GM12878 (cell line): ENCODE data around the gene ZNF568. TPM values are rescaled to one million over a fixed set of nuclear protein-coding genes. Genes with fewer than 3 reads are reported as not detected.

Source experiments
- ATAC-seq: fragments of 200-7000 bp; cut with Tn5 transposase; 3 replicates; pipeline ENCODE4 v1.9.1; 2020; ENCODE audit warnings: mild to moderate bottlenecking, moderate library complexity
- BruUV-seq: library from RNA; stranded (reverse); fragments of 400-500 nt; replicated peaks from 2 replicates; lab custom pipeline; 2021; lab: Mats Ljungman, UMichigan
- CTCF ChIA-PET: fragments of 300-600 bp; sonication (Branson Sonifier 250); formaldehyde crosslinking; extraction: SDS; loops from one replicate; lab custom pipeline; 2021; ENCODE audit warnings: inconsistent platforms; lab: Yijun Ruan, JAX
- POLR2A ChIA-PET: fragments of 350-600 bp; formaldehyde crosslinking; extraction: SDS; loops from one replicate; lab custom pipeline; 2021; ENCODE audit warnings: inconsistent platforms; lab: Charles Lee
- RAD21 ChIA-PET: fragments of 300-600 bp; sonication (Branson Sonifier 250); formaldehyde crosslinking; loops from one replicate; lab custom pipeline; 2023; ENCODE audit warnings: antibody characterized with exemption; ENCODE audit not compliant: unreplicated experiment; lab: Charles Lee
- SMC1A ChIA-PET: fragments of 300-600 bp; sonication (Branson Sonifier 250); formaldehyde crosslinking; loops from one replicate; lab custom pipeline; 2023; ENCODE audit not compliant: unreplicated experiment, uncharacterized antibody; lab: Charles Lee
- DNase-seq: peaks from one replicate; pipeline ENCODE4 v3.0.0-alpha.2; 2011; ENCODE audit warnings: low read depth, low spot score
- FAIRE-seq: peaks from 3 replicates; lab custom pipeline; 2011; peaks lifted over from hg19 to GRCh38; lab: Jason Lieb, UNC
- H2AFZ ChIP-seq: 2 replicates; pipeline ENCODE4 v1.6.0; 2011; ENCODE audit warnings: low read depth, low read length, control low read depth; ENCODE audit not compliant: control insufficient read depth
- H3K27ac ChIP-seq: 2 replicates; pipeline ENCODE4 v1.5.1; 2011; ENCODE audit warnings: control low read depth; ENCODE audit not compliant: control insufficient read depth, insufficient read depth
- H3K27me3 ChIP-seq, 2 experiments: replicated peaks in 1 of 2; 2 replicates each; pipeline versions ENCODE4 v1.6.0 to v1.6.1; 2011; ENCODE audit warnings: low read length in 1 of 2; ENCODE audit not compliant: control insufficient read depth in 2 of 2, insufficient read depth in 2 of 2
- H3K36me3 ChIP-seq, 2 experiments: 2 replicates each; pipeline ENCODE4 v1.5.1; 2011; ENCODE audit warnings: low read length in 1 of 2; ENCODE audit not compliant: control insufficient read depth in 2 of 2, insufficient read depth in 2 of 2
- H3K4me1 ChIP-seq: 2 replicates; pipeline ENCODE4 v1.6.1; 2011; ENCODE audit warnings: mild to moderate bottlenecking, low read length, moderate library complexity, mixed read lengths; ENCODE audit not compliant: control insufficient read depth, insufficient read depth
- H3K4me2 ChIP-seq: 2 replicates; pipeline ENCODE4 v1.6.0; 2011; ENCODE audit warnings: control low read depth; ENCODE audit not compliant: control insufficient read depth, insufficient read depth
- H3K4me3 ChIP-seq: fragments of 200-600 bp; sonication (generic); 2 replicates; pipeline ENCODE4 v1.5.1; 2016
- H3K79me2 ChIP-seq: 2 replicates; pipeline ENCODE4 v1.6.0; 2011; ENCODE audit warnings: low read length; ENCODE audit not compliant: control insufficient read depth, insufficient read depth
- H3K9ac ChIP-seq: 2 replicates; pipeline ENCODE4 v1.8.0; 2011; ENCODE audit warnings: low read length, control low read depth, mixed read lengths; ENCODE audit not compliant: control insufficient read depth, insufficient read depth
- H3K9me3 ChIP-seq: replicated peaks from 3 replicates; pipeline ENCODE4 v1.5.1; 2011; ENCODE audit warnings: mild to moderate bottlenecking, low read length; ENCODE audit not compliant: control insufficient read depth, insufficient read depth
- H4K20me1 ChIP-seq: 2 replicates; pipeline ENCODE4 v1.6.0; 2011; ENCODE audit not compliant: control insufficient read depth, insufficient read depth
- FOXM1 ChIP-seq: IDR thresholded peaks from 2 replicates; pipeline ENCODE4 v1.6.1; 2012; ENCODE audit warnings: low read depth, mild to moderate bottlenecking, inconsistent platforms, low read length, moderate library complexity
- HDAC2 ChIP-seq: fragments of 200-600 bp; sonication (generic); IDR thresholded peaks from 2 replicates; pipeline ENCODE4 v1.6.1; 2017
- IKZF1 ChIP-seq: fragments of 450-650 bp; conservative IDR thresholded peaks from 2 replicates; pipeline ENCODE4 v1.6.1; 2017; ENCODE audit warnings: antibody characterized with exemption, mild to moderate bottlenecking
- RB1 ChIP-seq: fragments of 450-650 bp; formaldehyde crosslinking; IDR thresholded peaks from 2 replicates; pipeline ENCODE4 v1.6.1; 2017; ENCODE audit warnings: mild to moderate bottlenecking, borderline replicate concordance
- TAF1 ChIP-seq: IDR thresholded peaks from 2 replicates; pipeline ENCODE4 v1.6.1; 2011; ENCODE audit warnings: mild to moderate bottlenecking, low read depth, low read length, borderline replicate concordance
- ZZZ3 ChIP-seq: IDR thresholded peaks from 2 replicates; pipeline ENCODE4 v1.6.1; 2011; ENCODE audit warnings: low read depth; ENCODE audit not compliant: control insufficient read depth, insufficient read length
- WGBS: methylation state at CpG from one replicate; pipeline ENCODE4 v1.1.6; 2016; ENCODE audit warnings: low lambda C conversion rate; ENCODE audit not compliant: insufficient replicate concordance, insufficient coverage; ENCODE audit errors: missing lambda C conversion rate; 5-methylcytosine and 5-hydroxymethylcytosine counted together
- in situ Hi-C: fragments of 300-500 bp; cut with MboI; formaldehyde crosslinking; loops from 9 replicates; pipeline ENCODE4 v1.14.3; 2018; ENCODE audit warnings: mixed read lengths
- intact Hi-C: fragments of 100-400 bp; cut with micrococcal nuclease; formaldehyde crosslinking; loops from one replicate; pipeline ENCODE4 v1.14.2; 2022; ENCODE audit not compliant: unreplicated experiment
- polyA plus RNA-seq, 11 experiments: library from polyadenylated mRNA; depleted of rRNA in 4 of 11; unstranded in 6 of 11; stranded (reverse) in 5 of 11; fragments of >200 nt; fragmentation: Nextera tagmentation in 4 of 11; fragmentation: Illumina TruSeq in 1 of 11; extraction: Ambion mirVana in 4 of 11; extraction: Trizol in 1 of 11; gene quantifications; 1 replicate in 1 of 11; 2 replicates in 10 of 11; pipeline versions ENCODE4 v1.2.1 to v1.2.3, GENCODE V29; 2011 to 2016; ENCODE audit warnings: inconsistent platforms in 2 of 11, missing spikeins in 2 of 11, low read depth in 1 of 11
- total RNA-seq, 4 experiments: library from RNA; depleted of rRNA in 3 of 4; stranded (reverse); fragments of >200 nt in 3 of 4; fragmentation: Illumina TruSeq in 1 of 4; extraction: Trizol in 1 of 4; gene quantifications; 2 replicates each; pipeline versions ENCODE4 v1.2.1 to v1.2.3, GENCODE V29; 2013 to 2021
- TF ChIP-seq, protein P1 (sequence below): fragments of 450-650 bp; IDR thresholded peaks from 2 replicates; pipeline ENCODE4 v1.6.1; 2017; ENCODE audit warnings: mild to moderate bottlenecking, moderate library complexity

ZNF568 gene
- total and polyA plus RNA-seq, 10 of the 15 experiments (the other 5 are each of a cell fraction or from before 2014, with no cell fraction given), result 0.16 to 0.77 (median 0.27) TPM

DNA sequence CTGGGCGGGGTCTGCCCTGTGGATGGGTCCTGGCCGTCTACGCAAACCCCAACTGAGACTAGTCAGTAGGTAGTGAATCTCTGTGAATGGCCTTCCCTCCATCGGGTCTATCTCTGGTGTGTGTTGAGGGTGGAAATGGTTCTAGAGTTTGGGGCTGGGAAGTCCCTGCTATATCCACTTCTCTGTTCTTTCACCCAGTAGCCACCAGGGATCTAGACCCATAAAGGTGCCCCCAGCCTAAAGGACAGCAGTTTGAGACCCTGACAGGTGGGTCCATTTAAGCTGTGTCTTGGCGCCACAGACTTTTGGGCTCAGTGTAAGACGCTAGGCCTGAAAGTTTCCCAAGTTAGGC is 57.7 kb downstream of the ZNF568 start:
- ChIA-PET POLR2A (no interaction called here), CTCF (no interaction called here), SMC1A (no interaction called here), RAD21 (no interaction called here)
- WGBS, result 48% methylated on average over 6 of the region's 6 CpGs
- no peaks in the 10 kb centered on the region for H3K4me1 ChIP-seq
- H2AFZ ChIP-seq, result no peak overlapping the region; the same call in 1 of the 2 replicates
- no TSS peak for BruUV-seq
- in situ Hi-C loops (no loop called here), intact Hi-C loops (no loop called here)
- no peak overlapping the region for H3K27ac ChIP-seq
- TF ChIP-seq FOXM1 (no peak), RB1 (no peak), TAF1 (no peak), ZZZ3 (no peak), HDAC2 (no peak), IKZF1 (no peak)
- TF ChIP-seq, protein P1, sequence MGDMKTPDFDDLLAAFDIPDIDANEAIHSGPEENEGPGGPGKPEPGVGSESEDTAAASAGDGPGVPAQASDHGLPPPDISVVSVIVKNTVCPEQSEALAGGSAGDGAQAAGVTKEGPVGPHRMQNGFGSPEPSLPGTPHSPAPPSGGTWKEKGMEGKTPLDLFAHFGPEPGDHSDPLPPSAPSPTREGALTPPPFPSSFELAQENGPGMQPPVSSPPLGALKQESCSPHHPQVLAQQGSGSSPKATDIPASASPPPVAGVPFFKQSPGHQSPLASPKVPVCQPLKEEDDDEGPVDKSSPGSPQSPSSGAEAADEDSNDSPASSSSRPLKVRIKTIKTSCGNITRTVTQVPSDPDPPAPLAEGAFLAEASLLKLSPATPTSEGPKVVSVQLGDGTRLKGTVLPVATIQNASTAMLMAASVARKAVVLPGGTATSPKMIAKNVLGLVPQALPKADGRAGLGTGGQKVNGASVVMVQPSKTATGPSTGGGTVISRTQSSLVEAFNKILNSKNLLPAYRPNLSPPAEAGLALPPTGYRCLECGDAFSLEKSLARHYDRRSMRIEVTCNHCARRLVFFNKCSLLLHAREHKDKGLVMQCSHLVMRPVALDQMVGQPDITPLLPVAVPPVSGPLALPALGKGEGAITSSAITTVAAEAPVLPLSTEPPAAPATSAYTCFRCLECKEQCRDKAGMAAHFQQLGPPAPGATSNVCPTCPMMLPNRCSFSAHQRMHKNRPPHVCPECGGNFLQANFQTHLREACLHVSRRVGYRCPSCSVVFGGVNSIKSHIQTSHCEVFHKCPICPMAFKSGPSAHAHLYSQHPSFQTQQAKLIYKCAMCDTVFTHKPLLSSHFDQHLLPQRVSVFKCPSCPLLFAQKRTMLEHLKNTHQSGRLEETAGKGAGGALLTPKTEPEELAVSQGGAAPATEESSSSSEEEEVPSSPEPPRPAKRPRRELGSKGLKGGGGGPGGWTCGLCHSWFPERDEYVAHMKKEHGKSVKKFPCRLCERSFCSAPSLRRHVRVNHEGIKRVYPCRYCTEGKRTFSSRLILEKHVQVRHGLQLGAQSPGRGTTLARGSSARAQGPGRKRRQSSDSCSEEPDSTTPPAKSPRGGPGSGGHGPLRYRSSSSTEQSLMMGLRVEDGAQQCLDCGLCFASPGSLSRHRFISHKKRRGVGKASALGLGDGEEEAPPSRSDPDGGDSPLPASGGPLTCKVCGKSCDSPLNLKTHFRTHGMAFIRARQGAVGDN, result no peak
- no peak overlapping the region for H3K9ac ChIP-seq
- no peak overlapping the region for H3K4me2 ChIP-seq
- no peak overlapping the region for H3K4me3 ChIP-seq
- no peak for DNase-seq
- H3K27me3 ChIP-seq, result no peaks in the 10 kb centered on the region
- H3K79me2 ChIP-seq, result no peaks in the 10 kb centered on the region
- H3K36me3 ChIP-seq, result no peaks in the 10 kb centered on the region
- no peak for ATAC-seq
- no peak for FAIRE-seq
- H4K20me1 ChIP-seq, result no peaks in the 10 kb centered on the region
- H3K9me3 ChIP-seq, result peaks cover 2% of the 10 kb centered on the region; the same call in 1 of the 3 replicates
